SK-N-SH treated with all-trans-retinoic acid at 6 μM for 48 hours (cell line): Measurements from ENCODE around the gene TBC1D25.

Experiments used
- ATAC-seq: fragments of 200-7000 bp; cut with Tn5 transposase; 3 replicates; pipeline ENCODE4 v1.9.1; 2020; ENCODE audit warnings: mild to moderate bottlenecking, moderate library complexity
- ARNTL ChIP-seq: fragments of 450-650 bp; formaldehyde crosslinking; IDR thresholded peaks from 2 replicates; pipeline ENCODE4 v1.5.0; 2020; ENCODE audit warnings: low read depth, mild to moderate bottlenecking, moderate library complexity, borderline replicate concordance
- BACH2 ChIP-seq: fragments of 250-450 bp; sonication (Bioruptor Pico); IDR thresholded peaks from 2 replicates; pipeline ENCODE4 v1.9.0; 2021; ENCODE audit warnings: mild to moderate bottlenecking, borderline replicate concordance
- CREB5 ChIP-seq: fragments of 250-450 bp; sonication (Bioruptor Pico); IDR thresholded peaks from 2 replicates; pipeline ENCODE4 v1.5.1; 2020; ENCODE audit warnings: low read depth, mild to moderate bottlenecking, moderate library complexity
- CSDC2 ChIP-seq: fragments of 250-450 bp; sonication (Bioruptor Pico); IDR thresholded peaks from 2 replicates; pipeline ENCODE4 v1.5.0; 2020; ENCODE audit warnings: mild to moderate bottlenecking, moderate library complexity
- CSRNP3 ChIP-seq: fragments of 250-450 bp; sonication (Bioruptor Pico); IDR thresholded peaks from 2 replicates; pipeline ENCODE4 v1.5.1; 2021; ENCODE audit warnings: mild to moderate bottlenecking, moderate library complexity
- ESRRG ChIP-seq: fragments of 250-450 bp; sonication (Bioruptor Pico); IDR thresholded peaks from 2 replicates; pipeline ENCODE4 v1.6.1; 2021; ENCODE audit warnings: mild to moderate bottlenecking
- ISL1 ChIP-seq: fragments of 250-450 bp; sonication (Bioruptor Pico); IDR thresholded peaks from 2 replicates; pipeline ENCODE4 v2.1.2; 2022; ENCODE audit warnings: mild to moderate bottlenecking, moderate library complexity
- PATZ1 ChIP-seq: fragments of 250-450 bp; sonication (Bioruptor Pico); IDR thresholded peaks from 2 replicates; pipeline ENCODE4 v1.8.0; 2020; ENCODE audit warnings: mild to moderate bottlenecking, moderate library complexity, borderline replicate concordance
- POU6F1 ChIP-seq: fragments of 250-450 bp; sonication (Bioruptor Pico); IDR thresholded peaks from 2 replicates; pipeline ENCODE4 v1.8.0; 2021; ENCODE audit warnings: low read depth, mild to moderate bottlenecking, moderate library complexity, borderline replicate concordance
- PPARA ChIP-seq: fragments of 250-450 bp; sonication (Bioruptor Pico); IDR thresholded peaks from 2 replicates; pipeline ENCODE4 v1.5.0; 2020; ENCODE audit warnings: mild to moderate bottlenecking, borderline replicate concordance
- RARB ChIP-seq: fragments of 250-450 bp; sonication (Bioruptor Pico); IDR thresholded peaks from 2 replicates; pipeline ENCODE4 v1.8.0; 2021; ENCODE audit warnings: mild to moderate bottlenecking, moderate library complexity
- SNAI2 ChIP-seq: fragments of 250-450 bp; sonication (Bioruptor Pico); IDR thresholded peaks from 2 replicates; pipeline ENCODE4 v1.5.0; 2020; ENCODE audit warnings: mild to moderate bottlenecking, moderate library complexity
- TCF4 ChIP-seq: fragments of 250-450 bp; sonication (Bioruptor Pico); IDR thresholded peaks from 2 replicates; pipeline ENCODE4 v1.8.0; 2021; ENCODE audit warnings: mild to moderate bottlenecking, moderate library complexity, borderline replicate concordance
- TOX ChIP-seq: fragments of 250-450 bp; sonication (Bioruptor Pico); IDR thresholded peaks from 2 replicates; pipeline ENCODE4 v1.8.0; 2021; ENCODE audit warnings: mild to moderate bottlenecking, moderate library complexity, borderline replicate concordance
- TSHZ2 ChIP-seq: fragments of 250-450 bp; sonication (Bioruptor Pico); IDR thresholded peaks from 2 replicates; pipeline ENCODE4 v1.5.0; 2020; ENCODE audit warnings: mild to moderate bottlenecking, moderate library complexity
- ZC3H10 ChIP-seq: fragments of 250-450 bp; sonication (Bioruptor Pico); IDR thresholded peaks from 2 replicates; pipeline ENCODE4 v1.5.1; 2021; ENCODE audit warnings: mild to moderate bottlenecking, moderate library complexity
- ZFP3 ChIP-seq: fragments of 250-450 bp; sonication (Bioruptor Pico); IDR thresholded peaks from 2 replicates; pipeline ENCODE4 v1.5.0; 2020; ENCODE audit warnings: mild to moderate bottlenecking, moderate library complexity
- ZFP30 ChIP-seq: fragments of 450-650 bp; formaldehyde crosslinking; IDR thresholded peaks from 2 replicates; pipeline ENCODE4 v1.5.0; 2022; ENCODE audit warnings: mild to moderate bottlenecking, moderate library complexity
- ZNF70 ChIP-seq: fragments of 450-650 bp; formaldehyde crosslinking; IDR thresholded peaks from 2 replicates; pipeline ENCODE4 v1.5.0; 2020; ENCODE audit warnings: mild to moderate bottlenecking, moderate library complexity
- ZNF8 ChIP-seq: fragments of 450-650 bp; formaldehyde crosslinking; IDR thresholded peaks from 2 replicates; pipeline ENCODE4 v1.5.0; 2020; ENCODE audit warnings: mild to moderate bottlenecking, moderate library complexity

Gene TBC1D25

GRCh38 chrX:48496660-48497059, 42.9 kb upstream of the TBC1D25 start:
- TF ChIP-seq ZFP3 (CRISPR knock-in tag) (no peak), RARB (CRISPR knock-in tag) (no peak), BACH2 (CRISPR knock-in tag) (no peak), ZNF8 (no peak), PPARA (CRISPR knock-in tag) (no peak), POU6F1 (CRISPR knock-in tag) (no peak), ISL1 (no peak), ZNF70 (CRISPR knock-in tag) (no peak), CSDC2 (CRISPR knock-in tag) (no peak), ZC3H10 (no peak), ESRRG (no peak), TOX (CRISPR knock-in tag) (no peak), TSHZ2 (CRISPR knock-in tag) (no peak), CREB5 (CRISPR knock-in tag) (no peak)
- ATAC-seq: no peak

- peak; percentile 36 for ATAC-seq
- TF ChIP-seq ISL1 (no peak), ARNTL (no peak), SNAI2 (CRISPR knock-in tag) (no peak), CSRNP3 (CRISPR knock-in tag) (no peak), ZC3H10 (no peak), ZFP3 (CRISPR knock-in tag) (no peak), TOX (CRISPR knock-in tag) (no peak), TCF4 (no peak)
These were observed 41.6 kb upstream of the TBC1D25 start for GRCh38 chrX:48497871-48498270.

GRCh38 chrX:48498374-48498809, 41.1 kb upstream of the TBC1D25 start:
- ATAC-seq: peak; percentile 85
- TF ChIP-seq TOX (CRISPR knock-in tag) (no peak), CSRNP3 (CRISPR knock-in tag) (no peak), ZFP3 (CRISPR knock-in tag) (no peak), ZC3H10 (no peak)
- TF ChIP-seq, all 23 proteins: peak for 0

- no peak for ATAC-seq
- TF ChIP-seq PATZ1 (CRISPR knock-in tag) (no peak), ISL1 (no peak), RARB (CRISPR knock-in tag) (no peak), BACH2 (CRISPR knock-in tag) (no peak), ZNF70 (CRISPR knock-in tag) (no peak), ESRRG (no peak), CSRNP3 (CRISPR knock-in tag) (no peak), ZFP30 (no peak), SNAI2 (CRISPR knock-in tag) (no peak), POU6F1 (CRISPR knock-in tag) (no peak), TOX (CRISPR knock-in tag) (no peak)
These were observed 35.3 kb upstream of the TBC1D25 start for GRCh38 chrX:48504261-48504660.
